ENCODE data around the gene ATP5PB. TPM values are rescaled to one million over a fixed set of nuclear protein-coding genes. Genes with fewer than 3 reads are reported as not detected.

The ATP5PB gene
- total RNA-seq, 1 donor from 2014 or later, result 223 TPM

- DNase-seq (ENCODE audit: extremely low read depth, low read depth, low spot score), result no peak
These were observed 54.8 kb downstream of the ATP5PB start for GRCh38 chr1:111504097-111504496.

- DNase-seq (ENCODE audit: extremely low read depth, low read depth, low spot score), result no peak
These were observed 56.4 kb downstream of the ATP5PB start for GRCh38 chr1:111505641-111506119.

GRCh38 chr1:111506561-111506960, 57.3 kb downstream of the ATP5PB start:
- no peak for DNase-seq (ENCODE audit: extremely low read depth, low read depth, low spot score)

- no peak for DNase-seq (ENCODE audit: extremely low read depth, low read depth, low spot score)
These were observed 58.3 kb downstream of the ATP5PB start for GRCh38 chr1:111507411-111508201.

GRCh38 chr1:111509997-111510375, 60.7 kb downstream of the ATP5PB start:
- no peak for DNase-seq (ENCODE audit: extremely low read depth, low read depth, low spot score)

GRCh38 chr1:111511370-111511769, 62.1 kb downstream of the ATP5PB start:
- no peak for DNase-seq (ENCODE audit: extremely low read depth, low read depth, low spot score)

Other genes starting within 250 kb of the ATP5PB start
- 3.2 and 3.4 TPM in 2 replicates for gene DENND2D, start 248.8 kb upstream of the ATP5PB start, total RNA-seq
- not detected in 2 replicates for gene CHI3L2, start 221.8 kb upstream of the ATP5PB start, total RNA-seq
- gene CHIA, start 158.6 kb upstream of the ATP5PB start, total RNA-seq, result not detected in 2 replicates
- 0.68 and 1.2 TPM in 2 replicates for gene OVGP1, start 21.7 kb upstream of the ATP5PB start, total RNA-seq
- 34.8 and 40.8 TPM in 2 replicates for gene WDR77, start 208 bp upstream of the ATP5PB start, total RNA-seq
- not detected in 2 replicates for gene C1orf162, start 24.5 kb downstream of the ATP5PB start, total RNA-seq
- 0.53 TPM in 1 of 2 replicates, not detected in the other for gene ADORA3, start 54.2 kb downstream of the ATP5PB start, total RNA-seq
- not detected in 2 replicates for gene TMIGD3, start 54.2 kb downstream of the ATP5PB start, total RNA-seq
- gene RAP1A, start 170.3 kb downstream of the ATP5PB start, total RNA-seq, result 41.4 and 42.5 TPM in 2 replicates

All from glomerular endothelial cell (primary cell).